ENCODE data around the gene ABHD6.
"Not testable (repeated sequence)": the region's sequence is repeated elsewhere in the genome, so short reads cannot be mapped to it uniquely, and the experiment has no call there.

DNA sequence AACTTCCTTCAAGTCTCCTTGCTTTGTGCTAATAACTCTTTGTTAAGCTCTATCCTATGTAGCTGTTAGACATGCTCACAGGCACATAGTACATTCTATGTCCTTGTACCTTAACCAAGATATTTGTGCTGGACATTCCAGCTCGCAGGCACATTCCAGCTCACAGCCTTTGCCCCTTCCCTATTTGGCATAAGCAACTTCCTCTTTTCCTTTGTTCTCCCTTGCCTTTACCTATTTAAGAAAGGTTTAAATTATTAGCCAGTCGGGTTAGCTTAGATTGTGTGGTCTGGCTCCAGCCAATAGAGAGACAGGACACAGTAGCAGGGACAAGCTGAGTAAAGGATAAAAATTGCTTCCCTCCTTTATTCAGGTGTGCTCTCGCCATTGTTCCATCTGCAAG is 36.1 kb upstream of the ABHD6 start:
- not testable (repeated sequence) for TF ChIP-seq FOXA1 (IDR thresholded peaks at IDR 0.05); BHLHE40 (IDR thresholded peaks at IDR 0.05; ENCODE audit: borderline replicate concordance)
- TF ChIP-seq, protein P1, sequence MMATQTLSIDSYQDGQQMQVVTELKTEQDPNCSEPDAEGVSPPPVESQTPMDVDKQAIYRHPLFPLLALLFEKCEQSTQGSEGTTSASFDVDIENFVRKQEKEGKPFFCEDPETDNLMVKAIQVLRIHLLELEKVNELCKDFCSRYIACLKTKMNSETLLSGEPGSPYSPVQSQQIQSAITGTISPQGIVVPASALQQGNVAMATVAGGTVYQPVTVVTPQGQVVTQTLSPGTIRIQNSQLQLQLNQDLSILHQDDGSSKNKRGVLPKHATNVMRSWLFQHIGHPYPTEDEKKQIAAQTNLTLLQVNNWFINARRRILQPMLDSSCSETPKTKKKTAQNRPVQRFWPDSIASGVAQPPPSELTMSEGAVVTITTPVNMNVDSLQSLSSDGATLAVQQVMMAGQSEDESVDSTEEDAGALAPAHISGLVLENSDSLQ (IDR thresholded peaks at IDR 0.05), result not testable (repeated sequence)
